Activated T-cell treated with anti-CD3 and anti-CD28 coated beads for 1 hour (primary cell): Measurements from ENCODE around the gene PAGE4.
A peak's percentile ranks its signal among the peaks of the same experiment; 100 is the strongest.

Experiments used
- DNase-seq: peaks from one replicate; pipeline ENCODE4 v3.0.0-alpha.2; 2020; ENCODE audit warnings: low read depth

The PAGE4 gene

GRCh38 chrX:49876750-49877149, 47.6 kb downstream of the PAGE4 start:
- no peak for DNase-seq

- no peak for DNase-seq
These were observed 48.4 kb downstream of the PAGE4 start for GRCh38 chrX:49877397-49878101.

DNA sequence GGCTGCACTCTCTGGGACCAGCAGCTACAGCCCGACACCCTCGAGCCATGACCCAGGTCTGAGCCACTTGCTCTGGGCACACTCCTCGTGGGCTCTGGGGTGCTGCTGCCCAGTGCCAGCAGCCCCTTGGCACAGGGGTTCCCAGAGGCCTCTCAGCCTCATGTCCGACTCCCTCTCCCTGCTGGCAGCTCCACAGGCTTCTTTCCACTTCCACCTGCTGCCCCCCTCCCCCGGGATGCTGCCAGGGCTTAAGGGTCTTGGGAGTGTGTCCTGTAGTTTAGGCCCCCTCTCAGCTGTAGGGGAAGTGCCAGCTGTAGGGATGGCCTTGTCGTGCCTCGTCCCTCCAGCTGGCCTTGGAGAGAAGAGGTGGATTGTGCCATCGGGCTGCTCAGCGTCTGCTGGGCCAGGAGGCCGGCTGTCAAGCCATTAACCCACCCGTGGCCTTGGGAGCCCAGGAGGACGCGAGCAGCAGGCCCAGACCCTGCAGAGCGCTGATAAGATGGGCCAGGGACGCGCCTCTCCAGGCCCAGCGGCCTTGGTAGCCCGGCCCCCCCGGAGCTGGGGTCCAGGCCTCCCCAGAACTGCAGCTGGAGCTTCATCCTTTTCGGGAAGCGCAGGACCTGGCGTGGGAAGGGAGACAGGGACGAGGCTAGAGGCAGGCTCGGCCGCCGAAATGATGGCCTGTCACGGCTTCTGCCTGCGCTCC, 49.2 kb downstream of the PAGE4 start:
- no peak for DNase-seq

- peak; percentile 70 for DNase-seq
These were observed 49.9 kb downstream of the PAGE4 start, which contains the start of gene USP27X for GRCh38 chrX:49878834-49879655. TSS of gene USP27X (plus strand) at chrX:49879484. CDS start at chrX:49880308, 824 bp downstream.

GRCh38 chrX:49879656-49880277, 50.7 kb downstream of the PAGE4 start:
- DNase-seq, result no peak

DNA sequence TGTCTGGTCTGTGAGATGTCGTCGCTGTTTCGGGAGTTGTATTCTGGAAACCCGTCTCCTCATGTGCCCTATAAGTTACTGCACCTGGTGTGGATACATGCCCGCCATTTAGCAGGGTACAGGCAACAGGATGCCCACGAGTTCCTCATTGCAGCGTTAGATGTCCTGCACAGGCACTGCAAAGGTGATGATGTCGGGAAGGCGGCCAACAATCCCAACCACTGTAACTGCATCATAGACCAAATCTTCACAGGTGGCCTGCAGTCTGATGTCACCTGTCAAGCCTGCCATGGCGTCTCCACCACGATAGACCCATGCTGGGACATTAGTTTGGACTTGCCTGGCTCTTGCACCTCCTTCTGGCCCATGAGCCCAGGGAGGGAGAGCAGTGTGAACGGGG, 51.6 kb downstream of the PAGE4 start:
- no peak for DNase-seq
